ENCODE measurements around the gene LMBRD2.

DNA sequence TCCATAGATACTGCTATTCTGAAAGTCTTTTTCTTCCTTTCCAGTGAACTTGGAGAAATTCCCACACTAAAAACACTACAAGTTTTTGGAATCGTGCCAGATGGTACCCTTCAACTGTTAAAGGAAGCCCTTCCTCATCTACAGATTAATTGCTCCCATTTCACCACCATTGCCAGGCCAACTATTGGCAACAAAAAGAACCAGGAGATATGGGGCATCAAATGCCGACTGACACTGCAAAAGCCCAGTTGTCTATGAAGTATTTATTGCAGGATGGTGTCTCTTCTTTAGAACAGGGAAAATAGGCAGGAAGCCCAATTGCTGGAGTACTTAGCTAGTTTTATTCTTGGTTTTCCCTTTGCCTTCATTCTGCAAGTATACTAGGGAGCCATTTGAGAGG is 30.1 kb upstream of the LMBRD2 start:
- TF ChIP-seq POLR2AphosphoS5 (IDR thresholded peaks at IDR 0.05) (no peak), CTCF (IDR thresholded peaks at IDR 0.05) (no peak), POLR2A (IDR thresholded peaks at IDR 0.05) (no peak), EP300 (IDR thresholded peaks at IDR 0.05) (no peak)

Data from suprapubic skin (tissue), 4 donors.